ENCODE measurements around the gene HNRNPA1L2. TPM values are rescaled to one million over a fixed set of nuclear protein-coding genes. Genes with fewer than 3 reads are reported as not detected.

HNRNPA1L2 gene
- total and polyA plus RNA-seq, 9 of the 15 experiments (the other 6 are each of a cell fraction or from before 2014, with no cell fraction given), result 3.7 to 10.8 (median 6.8) TPM

DNA sequence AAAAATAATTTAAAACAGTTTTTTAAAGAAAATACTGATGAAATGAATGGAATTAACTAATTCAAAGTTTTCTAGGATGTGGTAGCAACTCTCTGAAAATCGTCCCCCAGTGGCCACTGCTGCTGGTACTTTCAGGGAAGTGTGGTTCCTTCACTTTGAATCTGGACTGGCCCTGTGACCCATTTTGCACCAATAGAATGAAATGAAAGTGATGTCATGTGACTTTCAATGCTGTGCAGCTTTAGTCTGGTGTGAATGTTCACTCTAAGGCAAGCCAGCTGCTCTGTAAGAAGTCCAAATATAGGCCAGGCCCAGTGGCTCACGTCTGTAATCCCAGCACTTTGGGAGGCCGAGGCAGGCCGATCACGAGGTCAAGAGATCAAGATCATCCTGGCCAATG, 26.4 kb upstream of the HNRNPA1L2 start (continued):
- TF ChIP-seq NFATC3 (IDR thresholded peaks at IDR 0.05) (no peak), USF1 (CRISPR knock-in tag; IDR thresholded peaks at IDR 0.05) (peak; percentile 51), HDAC2 (IDR thresholded peaks at IDR 0.05) (no peak), TOE1 (IDR thresholded peaks at IDR 0.05; ENCODE audit: borderline replicate concordance) (peak; percentile 23; the same call in 1 of the 2 replicates), TOE1 (CRISPR knock-in tag; IDR thresholded peaks at IDR 0.05; ENCODE audit: borderline replicate concordance, low read depth) (no peak), BMI1 (IDR thresholded peaks at IDR 0.05; ENCODE audit: low read length) (no peak), CCAR2 (IDR thresholded peaks at IDR 0.05; ENCODE audit: low read depth, low read length) (no peak), CBX8 (IDR thresholded peaks at IDR 0.05; ENCODE audit: borderline replicate concordance, extremely low read depth, low read depth, low read length, poor library complexity, severe bottlenecking) (no peak), CCNT2 (IDR thresholded peaks at IDR 0.05; ENCODE audit: borderline replicate concordance, extremely low read depth, insufficient read length, low read depth, low read length) (no peak)
